K562 (cell line): ENCODE measurements around the gene PPP3CA. TPM values are rescaled to one million over a fixed set of nuclear protein-coding genes. Genes with fewer than 3 reads are reported as not detected.

Experiments
- ATAC-seq: fragments of 200-7000 bp; cut with Tn5 transposase; 3 replicates; pipeline ENCODE4 v1.9.1; 2020; ENCODE audit warnings: moderate library complexity
- BruUV-seq: library from RNA; stranded (reverse); fragments of 400-500 nt; replicated peaks from 2 replicates; lab custom pipeline; 2021; lab: Mats Ljungman, UMichigan
- CTCF ChIA-PET: fragments of 300-600 bp; formaldehyde crosslinking; extraction: SDS; loops from one replicate; lab custom pipeline; 2021; ENCODE audit warnings: low intra/inter-chr PET ratio; lab: Yijun Ruan, JAX
- POLR2A ChIA-PET: fragments of 300-600, 350-650 bp; sonication (Branson Sonifier 250); formaldehyde crosslinking; extraction: SDS; loops from one replicate; lab custom pipeline; 2021; ENCODE audit warnings: antibody characterized with exemption, inconsistent platforms; lab: Yijun Ruan, JAX
- DNase-seq, 4 experiments: peaks; one replicate each; pipeline versions ENCODE4 v3.0.0 to v3.0.0-alpha.2; 2011 to 2018; ENCODE audit warnings: low spot score in 3 of 4, mixed read lengths in 3 of 4; ENCODE audit errors: extremely low read depth in 1 of 4
- FAIRE-seq: peaks from 2 replicates; lab custom pipeline; 2011; peaks lifted over from hg19 to GRCh38; lab: Jason Lieb, UNC
- H2AFZ ChIP-seq: 2 replicates; pipeline ENCODE4 v1.6.0; 2011; ENCODE audit warnings: low read depth, low read length, control low read depth, inconsistent platforms
- H3K27ac ChIP-seq: fragments of 200-600 bp; 3 replicates; pipeline ENCODE4 v1.8.0; 2011; ENCODE audit warnings: low read depth, mild to moderate bottlenecking, control low read depth, inconsistent platforms, low read length, moderate library complexity, mixed read lengths; ENCODE audit errors: extremely low read depth
- H3K27me3 ChIP-seq, 2 experiments: fragments of 300-600 bp in 1 of 2; 2 replicates in 1 of 2; 3 replicates in 1 of 2; pipeline versions ENCODE4 v1.6.0 to v1.8.0; 2011; ENCODE audit warnings: inconsistent platforms in 2 of 2, low read length in 2 of 2, mild to moderate bottlenecking in 1 of 2, mixed read lengths in 1 of 2, moderate library complexity in 1 of 2; ENCODE audit not compliant: control insufficient read depth in 2 of 2, insufficient read depth in 2 of 2
- H3K36me3 ChIP-seq: fragments of 300-600 bp; 3 replicates; pipeline ENCODE4 v1.8.0; 2011; ENCODE audit warnings: mild to moderate bottlenecking, low read length, inconsistent platforms; ENCODE audit not compliant: control insufficient read depth, insufficient read depth
- H3K4me1 ChIP-seq, 2 experiments: fragments of 200-600 bp in 1 of 2; replicated peaks in 1 of 2; 2 replicates in 1 of 2; 3 replicates in 1 of 2; pipeline versions ENCODE4 v1.5.1 to v1.8.0; 2011; ENCODE audit warnings: inconsistent platforms in 2 of 2, low read length in 2 of 2, mild to moderate bottlenecking in 1 of 2, mixed read lengths in 1 of 2, moderate library complexity in 1 of 2; ENCODE audit not compliant: control insufficient read depth in 2 of 2, insufficient read depth in 2 of 2
- H3K4me2 ChIP-seq: 2 replicates; pipeline ENCODE4 v1.6.1; 2011; ENCODE audit warnings: low read length, control low read depth, inconsistent platforms, mixed read lengths; ENCODE audit not compliant: insufficient read depth
- H3K4me3 ChIP-seq: fragments of 200-600 bp; sonication (generic), shearing (Covaris generic); 2 replicates; pipeline ENCODE4 v1.5.1; 2016; ENCODE audit warnings: control low read depth, inconsistent platforms
- H3K79me2 ChIP-seq: fragments of 200-600 bp; 3 replicates; pipeline ENCODE4 v1.8.0; 2011; ENCODE audit warnings: low read length, inconsistent platforms; ENCODE audit not compliant: control insufficient read depth, insufficient read depth
- H3K9ac ChIP-seq, 2 experiments: 2 replicates each; pipeline versions ENCODE4 v1.6.0 to v1.6.1; 2011; ENCODE audit warnings: low read depth in 2 of 2, low read length in 2 of 2, control low read depth in 1 of 2, inconsistent platforms in 1 of 2, mild to moderate bottlenecking in 1 of 2, mixed read lengths in 1 of 2; ENCODE audit not compliant: insufficient read depth in 1 of 2
- H3K9me1 ChIP-seq: one replicate; pipeline ENCODE4 v1.6.0; 2011; ENCODE audit warnings: inconsistent platforms, mild to moderate bottlenecking, low read length, moderate library complexity; ENCODE audit not compliant: control insufficient read depth, insufficient read depth
- H3K9me3 ChIP-seq: replicated peaks from 2 replicates; pipeline ENCODE4 v1.5.1; 2011; ENCODE audit warnings: low read depth, low read length, inconsistent platforms; ENCODE audit not compliant: control insufficient read depth, insufficient read depth
- H4K20me1 ChIP-seq: replicated peaks from 2 replicates; pipeline ENCODE4 v1.6.1; 2011; ENCODE audit warnings: low read length, inconsistent platforms, mixed read lengths; ENCODE audit not compliant: control insufficient read depth, insufficient read depth
- BHLHE40 ChIP-seq: IDR thresholded peaks from 2 replicates; pipeline ENCODE4 v1.6.1; 2011; ENCODE audit warnings: low read length, improper control_type of control experiment
- DDX20 ChIP-seq: fragments of 450-650 bp; IDR thresholded peaks from 2 replicates; pipeline ENCODE4 v1.6.1; 2016; ENCODE audit warnings: missing genetic modification characterization, low read depth, mild to moderate bottlenecking, missing compliant biosample characterization, moderate library complexity
- EP400 ChIP-seq: fragments of 450-650 bp; IDR thresholded peaks from 2 replicates; pipeline ENCODE4 v1.6.1; 2017; ENCODE audit warnings: antibody characterized with exemption, mild to moderate bottlenecking, moderate library complexity
- GATAD2B ChIP-seq: fragments of 450-650 bp; IDR thresholded peaks from 2 replicates; pipeline ENCODE4 v1.6.1; 2017; ENCODE audit warnings: mild to moderate bottlenecking, borderline replicate concordance
- PREB ChIP-seq: sonication (generic); formaldehyde crosslinking; IDR thresholded peaks from 2 replicates; pipeline ENCODE4 v1.8.1; 2023; ENCODE audit warnings: mild to moderate bottlenecking, missing genetic modification reagents
- TRIM24 ChIP-seq, 2 experiments: fragments of 450-650 bp; IDR thresholded peaks; 2 replicates each; pipeline ENCODE4 v1.6.1; 2016
- ZBTB1 ChIP-seq: sonication (generic); formaldehyde crosslinking; IDR thresholded peaks from 2 replicates; pipeline ENCODE4 v1.8.1; 2023; ENCODE audit warnings: missing genetic modification reagents, low read depth, mild to moderate bottlenecking, borderline replicate concordance
- ZBTB33 ChIP-seq: sonication (generic); formaldehyde crosslinking; IDR thresholded peaks from 2 replicates; pipeline ENCODE4 v1.8.1; 2023; ENCODE audit warnings: mild to moderate bottlenecking, missing genetic modification reagents
- ZBTB9 ChIP-seq: fragments of 450-650 bp; formaldehyde crosslinking; IDR thresholded peaks from 2 replicates; pipeline ENCODE4 v1.4.0; 2020; ENCODE audit warnings: mild to moderate bottlenecking, moderate library complexity
- ZNF316 ChIP-seq: fragments of 450-650 bp; IDR thresholded peaks from 2 replicates; pipeline ENCODE4 v1.6.1; 2016
- WGBS: fragments of 100-300 bp; shearing (Covaris generic); methylation state at CpG from one replicate; pipeline ENCODE4 v1.1.6; 2016; ENCODE audit warnings: low coverage, mixed read lengths; ENCODE audit not compliant: insufficient coverage; ENCODE audit errors: missing lambda C conversion rate; 5-methylcytosine and 5-hydroxymethylcytosine counted together
- in situ Hi-C: fragments of 300-500 bp; cut with MboI; formaldehyde crosslinking; loops from 4 replicates; pipeline ENCODE4 v1.15.0; 2018; ENCODE audit warnings: inconsistent platforms, mixed read lengths
- intact Hi-C: fragments of 100-400 bp; cut with micrococcal nuclease; formaldehyde crosslinking; loops from 2 replicates; pipeline ENCODE4 v1.14.2; 2022
- polyA plus RNA-seq, 8 experiments: library from polyadenylated mRNA; depleted of rRNA in 4 of 8; stranded (reverse) in 5 of 8; unstranded in 3 of 8; fragments of >200 nt; fragmentation: Nextera tagmentation in 2 of 8; fragmentation: Illumina TruSeq in 1 of 8; extraction: Ambion mirVana in 2 of 8; extraction: Trizol in 1 of 8; gene quantifications; 2 replicates each; pipeline versions ENCODE4 v1.2.1 to v1.2.3, GENCODE V29; 2011 to 2014; ENCODE audit warnings: inconsistent platforms in 1 of 8, missing spikeins in 1 of 8
- total RNA-seq, 7 experiments: library from RNA; depleted of rRNA in 6 of 7; stranded (reverse); fragments of >200 nt in 6 of 7; fragmentation: Illumina TruSeq in 2 of 7; extraction: Trizol in 2 of 7; gene quantifications; 2 replicates each; pipeline versions ENCODE4 v1.2.1 to v1.2.3, GENCODE V29; 2011 to 2021; ENCODE audit warnings: low replicate concordance in 1 of 7
- TF ChIP-seq, protein P1 (sequence below): sonication (generic); formaldehyde crosslinking; IDR thresholded peaks from 2 replicates; pipeline ENCODE4 v1.4.0; 2020; ENCODE audit warnings: mild to moderate bottlenecking, missing genetic modification reagents
- TF ChIP-seq, protein P2 (sequence below): fragments of 250-450 bp; sonication (Bioruptor Pico); IDR thresholded peaks from 2 replicates; pipeline ENCODE4 v1.8.0; 2021; ENCODE audit warnings: moderate library complexity, mild to moderate bottlenecking, inconsistent platforms
- TF ChIP-seq, protein P3 (sequence below): fragments of 450-650 bp; IDR thresholded peaks from 2 replicates; pipeline ENCODE4 v1.6.1; 2016; ENCODE audit warnings: borderline replicate concordance

PPP3CA gene
- total and polyA plus RNA-seq, 9 of the 15 experiments (the other 6 are each of a cell fraction or from before 2014, with no cell fraction given) = 0.94 to 3.2 (median 1.6) TPM

DNA sequence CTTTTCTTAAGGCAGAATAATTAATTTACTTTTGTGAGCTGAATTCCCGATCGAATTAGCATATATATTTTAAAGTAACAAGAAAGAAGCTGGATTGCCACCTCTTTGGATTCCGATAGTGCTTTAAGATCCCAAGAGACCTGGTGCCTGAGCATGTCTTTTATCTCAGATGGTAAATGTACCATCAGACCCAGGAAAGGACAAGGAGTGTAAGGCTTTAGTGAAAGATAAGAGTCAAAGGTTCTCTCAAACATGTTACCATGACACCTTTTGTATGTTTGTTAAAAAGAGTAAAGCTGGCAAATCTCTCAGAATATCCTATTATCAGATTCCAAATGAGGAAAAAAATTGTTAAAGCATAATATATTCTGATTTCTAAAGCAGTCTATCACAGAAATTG lies 198.8 kb downstream of the PPP3CA start:
- Histone ChIP-seq H3K9me3 (no peaks in the 10 kb centered on the region), H3K36me3 (no peaks in the 10 kb centered on the region), H3K9ac (no peak overlapping the region), H3K9me1 (no peaks in the 10 kb centered on the region), H3K27me3 (no peaks in the 10 kb centered on the region), H3K4me2 (no peak overlapping the region), H4K20me1 (no peaks in the 10 kb centered on the region), H3K4me1 (no peaks in the 10 kb centered on the region), H3K4me3 (no peak overlapping the region), H3K79me2 (no peaks in the 10 kb centered on the region), H2AFZ (no peak overlapping the region), H3K27ac (no peak overlapping the region)
- ChIA-PET POLR2A (no interaction called here), CTCF (no interaction called here)
- no peak for ATAC-seq
- no TSS peak for BruUV-seq
- in situ Hi-C loops = no loop called here
- FAIRE-seq = no peak
- WGBS = 0% methylated on average over 3 of the region's 3 CpGs
- intact Hi-C loops = no loop called here
- DNase-seq = no peak
- TF ChIP-seq DDX20 (no peak), ZBTB33 (CRISPR knock-in tag) (no peak), GATAD2B (no peak), BHLHE40 (no peak), ZNF316 (no peak), EP400 (no peak), ZBTB1 (no peak), PREB (CRISPR knock-in tag) (no peak), ZBTB9 (CRISPR knock-in tag) (no peak), TRIM24 (IDR thresholded peaks at IDR 0.05) (no peak)
- TF ChIP-seq, protein P1, sequence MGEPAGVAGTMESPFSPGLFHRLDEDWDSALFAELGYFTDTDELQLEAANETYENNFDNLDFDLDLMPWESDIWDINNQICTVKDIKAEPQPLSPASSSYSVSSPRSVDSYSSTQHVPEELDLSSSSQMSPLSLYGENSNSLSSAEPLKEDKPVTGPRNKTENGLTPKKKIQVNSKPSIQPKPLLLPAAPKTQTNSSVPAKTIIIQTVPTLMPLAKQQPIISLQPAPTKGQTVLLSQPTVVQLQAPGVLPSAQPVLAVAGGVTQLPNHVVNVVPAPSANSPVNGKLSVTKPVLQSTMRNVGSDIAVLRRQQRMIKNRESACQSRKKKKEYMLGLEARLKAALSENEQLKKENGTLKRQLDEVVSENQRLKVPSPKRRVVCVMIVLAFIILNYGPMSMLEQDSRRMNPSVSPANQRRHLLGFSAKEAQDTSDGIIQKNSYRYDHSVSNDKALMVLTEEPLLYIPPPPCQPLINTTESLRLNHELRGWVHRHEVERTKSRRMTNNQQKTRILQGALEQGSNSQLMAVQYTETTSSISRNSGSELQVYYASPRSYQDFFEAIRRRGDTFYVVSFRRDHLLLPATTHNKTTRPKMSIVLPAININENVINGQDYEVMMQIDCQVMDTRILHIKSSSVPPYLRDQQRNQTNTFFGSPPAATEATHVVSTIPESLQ (CRISPR knock-in tag) = no peak
- TF ChIP-seq, protein P2, sequence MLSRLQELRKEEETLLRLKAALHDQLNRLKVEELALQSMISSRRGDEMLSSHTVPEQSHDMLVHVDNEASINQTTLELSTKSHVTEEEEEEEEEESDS (CRISPR knock-in tag) = no peak
- TF ChIP-seq, protein P3, sequence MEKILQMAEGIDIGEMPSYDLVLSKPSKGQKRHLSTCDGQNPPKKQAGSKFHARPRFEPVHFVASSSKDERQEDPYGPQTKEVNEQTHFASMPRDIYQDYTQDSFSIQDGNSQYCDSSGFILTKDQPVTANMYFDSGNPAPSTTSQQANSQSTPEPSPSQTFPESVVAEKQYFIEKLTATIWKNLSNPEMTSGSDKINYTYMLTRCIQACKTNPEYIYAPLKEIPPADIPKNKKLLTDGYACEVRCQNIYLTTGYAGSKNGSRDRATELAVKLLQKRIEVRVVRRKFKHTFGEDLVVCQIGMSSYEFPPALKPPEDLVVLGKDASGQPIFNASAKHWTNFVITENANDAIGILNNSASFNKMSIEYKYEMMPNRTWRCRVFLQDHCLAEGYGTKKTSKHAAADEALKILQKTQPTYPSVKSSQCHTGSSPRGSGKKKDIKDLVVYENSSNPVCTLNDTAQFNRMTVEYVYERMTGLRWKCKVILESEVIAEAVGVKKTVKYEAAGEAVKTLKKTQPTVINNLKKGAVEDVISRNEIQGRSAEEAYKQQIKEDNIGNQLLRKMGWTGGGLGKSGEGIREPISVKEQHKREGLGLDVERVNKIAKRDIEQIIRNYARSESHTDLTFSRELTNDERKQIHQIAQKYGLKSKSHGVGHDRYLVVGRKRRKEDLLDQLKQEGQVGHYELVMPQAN = no peak
